ENCODE data around the gene PFN3.

GRCh38 chr5:177396807-177397206 is 3.7 kb downstream of the PFN3 start:
- no peak for TF ChIP-seq CTCF (IDR thresholded peaks at IDR 0.05)
- no peak for TF ChIP-seq POLR2A (IDR thresholded peaks at IDR 0.05)
- no peak for TF ChIP-seq POLR2AphosphoS5 (IDR thresholded peaks at IDR 0.05; ENCODE audit: insufficient read depth in 1 of 2, low read depth in 1 of 2)

Measured in vagina (tissue), 2 donors.